ENCODE measurements around the gene TSHZ2. TPM values are rescaled to one million over a fixed set of nuclear protein-coding genes. Genes with fewer than 3 reads are reported as not detected.

Gene TSHZ2
- total RNA-seq, 6 experiments from 2014 or later, result not detected

GRCh38 chr20:52933867-52934266 is 38.3 kb upstream of the TSHZ2 start:
- Mint-ChIP-seq H3K9me3 (peaks cover 44% of the 10 kb centered on the region), H3K4me3 (no peak overlapping the region), H3K4me1 (ENCODE audit: low read depth) (no peaks in the 10 kb centered on the region), H3K27ac (no peak overlapping the region), H3K36me3 (ENCODE audit: low read depth) (no peaks in the 10 kb centered on the region), H3K27me3 (ENCODE audit: insufficient read depth) (no peaks in the 10 kb centered on the region)
- TF ChIP-seq, protein P1, sequence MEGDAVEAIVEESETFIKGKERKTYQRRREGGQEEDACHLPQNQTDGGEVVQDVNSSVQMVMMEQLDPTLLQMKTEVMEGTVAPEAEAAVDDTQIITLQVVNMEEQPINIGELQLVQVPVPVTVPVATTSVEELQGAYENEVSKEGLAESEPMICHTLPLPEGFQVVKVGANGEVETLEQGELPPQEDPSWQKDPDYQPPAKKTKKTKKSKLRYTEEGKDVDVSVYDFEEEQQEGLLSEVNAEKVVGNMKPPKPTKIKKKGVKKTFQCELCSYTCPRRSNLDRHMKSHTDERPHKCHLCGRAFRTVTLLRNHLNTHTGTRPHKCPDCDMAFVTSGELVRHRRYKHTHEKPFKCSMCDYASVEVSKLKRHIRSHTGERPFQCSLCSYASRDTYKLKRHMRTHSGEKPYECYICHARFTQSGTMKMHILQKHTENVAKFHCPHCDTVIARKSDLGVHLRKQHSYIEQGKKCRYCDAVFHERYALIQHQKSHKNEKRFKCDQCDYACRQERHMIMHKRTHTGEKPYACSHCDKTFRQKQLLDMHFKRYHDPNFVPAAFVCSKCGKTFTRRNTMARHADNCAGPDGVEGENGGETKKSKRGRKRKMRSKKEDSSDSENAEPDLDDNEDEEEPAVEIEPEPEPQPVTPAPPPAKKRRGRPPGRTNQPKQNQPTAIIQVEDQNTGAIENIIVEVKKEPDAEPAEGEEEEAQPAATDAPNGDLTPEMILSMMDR (IDR thresholded peaks at IDR 0.05), result no peak
- DNase-seq, result no peak

DNA sequence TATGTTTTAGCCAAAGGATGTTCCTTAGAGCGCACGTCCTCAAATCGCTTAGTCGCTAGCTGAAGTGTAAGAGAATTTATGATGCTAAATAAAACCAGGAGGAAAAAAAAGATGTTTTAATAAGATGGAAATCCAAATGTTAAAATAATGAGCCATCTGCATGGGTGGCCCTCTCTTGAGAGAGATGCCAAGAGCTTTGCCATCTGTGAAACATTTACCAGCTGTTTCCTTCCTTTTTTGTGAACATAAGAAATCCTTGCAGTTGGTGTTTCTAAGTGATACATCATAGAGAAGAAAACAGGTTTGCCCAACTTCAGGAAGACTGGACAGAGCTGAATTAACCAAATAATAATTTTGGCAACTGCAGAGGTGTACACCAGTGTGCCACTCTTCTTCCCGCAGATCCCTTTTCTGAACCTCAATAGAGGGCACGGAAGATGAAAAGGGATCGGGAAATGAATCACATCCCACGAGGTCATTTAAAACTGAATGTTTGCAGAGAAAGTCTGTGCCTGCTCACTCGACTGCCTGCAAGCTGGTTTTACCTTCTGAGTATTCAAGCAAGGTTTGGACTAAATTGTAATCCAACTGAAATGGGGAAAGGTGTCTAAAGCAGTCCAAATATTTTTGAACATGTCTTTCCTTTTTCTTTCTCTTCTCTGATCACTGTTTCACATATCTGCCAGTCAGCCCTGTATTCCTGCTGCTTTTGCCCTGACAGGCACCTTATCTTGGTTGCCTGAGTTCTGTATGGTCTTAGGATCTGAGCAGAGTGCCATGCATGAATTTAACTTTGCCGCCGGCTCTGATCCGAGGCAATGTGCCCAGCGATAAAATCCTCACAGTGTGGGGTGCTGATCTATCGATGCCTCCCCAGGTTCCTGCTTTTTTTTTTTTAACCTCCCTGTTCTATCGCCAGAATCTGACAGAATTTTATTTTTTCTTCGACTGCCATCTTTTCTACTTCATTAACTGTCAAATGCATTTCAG is 35.5 kb upstream of the TSHZ2 start:
- DNase-seq, result no peak
- no peak overlapping the region for H3K4me3 Mint-ChIP-seq
- H3K27me3 Mint-ChIP-seq (ENCODE audit: insufficient read depth), result no peaks in the 10 kb centered on the region
- no peaks in the 10 kb centered on the region for H3K4me1 Mint-ChIP-seq (ENCODE audit: low read depth)
- peaks cover 48% of the 10 kb centered on the region for H3K9me3 Mint-ChIP-seq
- TF ChIP-seq, protein P1 (IDR thresholded peaks at IDR 0.05), result no peak
- no peaks in the 10 kb centered on the region for H3K36me3 Mint-ChIP-seq (ENCODE audit: low read depth)
- no peak overlapping the region for H3K27ac Mint-ChIP-seq

GRCh38 chr20:52937591-52938100 is 34.5 kb upstream of the TSHZ2 start:
- Mint-ChIP-seq H3K4me3 (no peak overlapping the region), H3K36me3 (ENCODE audit: low read depth) (no peaks in the 10 kb centered on the region), H3K9me3 (peaks cover 44% of the 10 kb centered on the region), H3K4me1 (ENCODE audit: low read depth) (no peaks in the 10 kb centered on the region), H3K27ac (no peak overlapping the region), H3K27me3 (ENCODE audit: insufficient read depth) (no peaks in the 10 kb centered on the region)
- DNase-seq, result no peak
- TF ChIP-seq, protein P1 (IDR thresholded peaks at IDR 0.05), result no peak

DNA sequence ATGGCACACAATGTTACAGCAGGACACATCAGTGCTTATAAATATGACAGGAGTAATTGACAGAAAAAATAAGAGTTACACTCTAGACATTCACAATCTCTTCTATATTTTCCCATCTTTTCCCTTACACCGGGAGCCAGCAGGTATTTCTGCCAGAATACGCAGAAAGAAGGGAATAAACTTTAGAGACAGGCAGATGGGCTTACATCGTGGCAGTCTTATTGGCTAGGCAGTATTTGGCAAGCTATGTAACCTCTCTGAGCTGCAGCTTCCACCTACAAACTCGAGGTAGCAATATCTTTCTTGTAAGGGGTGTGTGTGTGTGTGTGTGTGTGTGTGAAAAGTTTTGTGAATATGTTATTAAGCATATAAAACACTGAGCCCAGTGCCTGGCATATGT is 33.0 kb upstream of the TSHZ2 start:
- DNase-seq, result no peak
- Mint-ChIP-seq H3K27ac (no peak overlapping the region), H3K27me3 (ENCODE audit: insufficient read depth) (no peaks in the 10 kb centered on the region), H3K4me1 (ENCODE audit: low read depth) (no peaks in the 10 kb centered on the region), H3K4me3 (no peak overlapping the region), H3K9me3 (peaks cover 53% of the 10 kb centered on the region), H3K36me3 (ENCODE audit: low read depth) (no peaks in the 10 kb centered on the region)
- TF ChIP-seq, protein P1 (IDR thresholded peaks at IDR 0.05), result no peak

- Mint-ChIP-seq H3K27ac (no peak overlapping the region), H3K9me3 (peaks cover 52% of the 10 kb centered on the region), H3K36me3 (ENCODE audit: low read depth) (no peaks in the 10 kb centered on the region), H3K4me1 (ENCODE audit: low read depth) (no peaks in the 10 kb centered on the region), H3K4me3 (no peak overlapping the region), H3K27me3 (ENCODE audit: insufficient read depth) (no peaks in the 10 kb centered on the region)
- TF ChIP-seq, protein P1 (IDR thresholded peaks at IDR 0.05), result no peak
- DNase-seq, result no peak
Measured at GRCh38 chr20:52941808-52942207, 30.4 kb upstream of the TSHZ2 start.
